NB4 (cell line): ENCODE results near the gene CHSY1.

ENCODE experiments used
- DNase-seq: peaks from one replicate; pipeline ENCODE4 v3.0.0; 2010; ENCODE audit warnings: low read depth
- H3K4me3 ChIP-seq: one replicate; pipeline ENCODE4 v1.5.1; 2011; ENCODE audit warnings: mild to moderate bottlenecking, low read depth, low read length, moderate library complexity
- MAX ChIP-seq: IDR thresholded peaks from 2 replicates; pipeline ENCODE4 v1.6.1; 2011; ENCODE audit warnings: low read depth, low read length
- MYC ChIP-seq: IDR thresholded peaks from 2 replicates; pipeline ENCODE4 v1.6.1; 2011; ENCODE audit warnings: low read depth, low read length
- POLR2A ChIP-seq: IDR thresholded peaks from 2 replicates; pipeline ENCODE4 v1.6.1; 2011; ENCODE audit warnings: mild to moderate bottlenecking; ENCODE audit not compliant: insufficient read length; ENCODE audit errors: extremely low read depth
- TF ChIP-seq, protein P1 (sequence below): IDR thresholded peaks from one replicate; pipeline ENCODE4 v1.5.1; 2012; ENCODE audit warnings: low read depth, low read length

Gene CHSY1

DNA sequence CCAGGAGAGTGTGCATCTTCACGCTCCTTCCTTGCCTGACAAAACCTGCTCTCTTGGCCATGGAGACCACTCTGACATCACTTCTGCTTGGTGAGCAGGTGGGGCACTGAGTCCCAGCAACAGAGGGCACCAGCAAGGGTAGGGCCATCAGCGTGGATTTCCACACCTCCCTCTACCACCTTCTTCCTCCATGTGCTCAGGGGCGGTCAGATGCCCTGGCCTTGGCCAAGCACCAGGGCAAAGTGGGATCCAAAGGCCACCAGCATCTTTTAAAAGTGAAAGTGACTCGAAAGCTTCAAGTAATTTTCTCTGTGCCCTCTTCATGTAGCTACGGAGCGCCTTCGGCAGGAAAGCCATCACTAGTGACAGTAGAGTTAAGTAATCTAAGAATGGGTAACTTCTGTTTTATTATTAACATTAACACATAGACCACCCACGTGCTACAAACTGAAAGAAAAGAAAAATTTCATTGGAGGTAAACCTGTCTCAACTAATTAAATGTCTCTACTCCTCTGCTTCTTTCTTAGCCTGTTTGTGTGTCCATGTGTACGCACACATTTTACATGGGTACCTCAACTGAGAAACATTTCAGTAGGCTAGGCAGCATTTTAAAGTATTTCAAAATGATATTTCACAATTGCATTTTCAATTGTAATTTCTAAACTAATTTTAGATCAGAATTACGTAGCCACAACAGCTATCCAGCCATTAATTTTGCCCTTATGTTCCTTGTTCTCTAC is 57.9 kb downstream of the CHSY1 start:
- no peak overlapping the region for H3K4me3 ChIP-seq
- DNase-seq = no peak
- TF ChIP-seq POLR2A (no peak), MYC (no peak), MAX (no peak)
- TF ChIP-seq, protein P1, sequence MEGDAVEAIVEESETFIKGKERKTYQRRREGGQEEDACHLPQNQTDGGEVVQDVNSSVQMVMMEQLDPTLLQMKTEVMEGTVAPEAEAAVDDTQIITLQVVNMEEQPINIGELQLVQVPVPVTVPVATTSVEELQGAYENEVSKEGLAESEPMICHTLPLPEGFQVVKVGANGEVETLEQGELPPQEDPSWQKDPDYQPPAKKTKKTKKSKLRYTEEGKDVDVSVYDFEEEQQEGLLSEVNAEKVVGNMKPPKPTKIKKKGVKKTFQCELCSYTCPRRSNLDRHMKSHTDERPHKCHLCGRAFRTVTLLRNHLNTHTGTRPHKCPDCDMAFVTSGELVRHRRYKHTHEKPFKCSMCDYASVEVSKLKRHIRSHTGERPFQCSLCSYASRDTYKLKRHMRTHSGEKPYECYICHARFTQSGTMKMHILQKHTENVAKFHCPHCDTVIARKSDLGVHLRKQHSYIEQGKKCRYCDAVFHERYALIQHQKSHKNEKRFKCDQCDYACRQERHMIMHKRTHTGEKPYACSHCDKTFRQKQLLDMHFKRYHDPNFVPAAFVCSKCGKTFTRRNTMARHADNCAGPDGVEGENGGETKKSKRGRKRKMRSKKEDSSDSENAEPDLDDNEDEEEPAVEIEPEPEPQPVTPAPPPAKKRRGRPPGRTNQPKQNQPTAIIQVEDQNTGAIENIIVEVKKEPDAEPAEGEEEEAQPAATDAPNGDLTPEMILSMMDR = no peak

DNA sequence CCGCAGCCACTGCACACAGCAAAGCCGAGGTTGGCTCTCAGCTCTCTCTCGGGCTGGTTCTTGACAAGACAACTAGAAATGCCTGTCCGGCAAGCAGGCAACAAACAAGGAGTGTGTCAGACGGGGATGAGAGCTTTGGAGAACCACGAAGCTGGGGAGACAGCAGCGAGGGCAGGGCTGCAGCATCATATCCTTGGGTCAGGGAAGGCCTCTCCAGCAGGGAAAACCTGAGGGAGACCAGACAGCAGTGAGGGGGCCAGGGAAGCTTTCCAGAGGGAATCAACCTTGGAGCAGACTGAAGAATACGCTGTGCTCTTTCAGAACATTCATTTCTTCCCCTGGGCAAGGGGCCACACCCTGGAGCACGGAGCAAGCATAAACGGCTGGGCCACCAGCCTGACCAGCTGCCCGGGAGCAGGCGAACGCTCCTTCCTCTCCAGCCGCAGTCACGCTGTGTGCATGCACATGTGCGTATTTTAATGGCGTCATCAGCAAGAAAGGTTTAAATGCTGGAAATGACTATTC is 58.7 kb downstream of the CHSY1 start:
- TF ChIP-seq POLR2A (peak; percentile 2), MYC (no peak), MAX (no peak)
- TF ChIP-seq, protein P1 = no peak
- DNase-seq = no peak
- H3K4me3 ChIP-seq = no peak overlapping the region

- no peak for TF ChIP-seq MYC
- TF ChIP-seq POLR2A = no peak
- TF ChIP-seq, protein P1 = no peak
- no peak for TF ChIP-seq MAX
- H3K4me3 ChIP-seq = no peak overlapping the region
- DNase-seq = no peak
Measured at GRCh38 chr15:101192081-101192480, 59.8 kb downstream of the CHSY1 start.

DNA sequence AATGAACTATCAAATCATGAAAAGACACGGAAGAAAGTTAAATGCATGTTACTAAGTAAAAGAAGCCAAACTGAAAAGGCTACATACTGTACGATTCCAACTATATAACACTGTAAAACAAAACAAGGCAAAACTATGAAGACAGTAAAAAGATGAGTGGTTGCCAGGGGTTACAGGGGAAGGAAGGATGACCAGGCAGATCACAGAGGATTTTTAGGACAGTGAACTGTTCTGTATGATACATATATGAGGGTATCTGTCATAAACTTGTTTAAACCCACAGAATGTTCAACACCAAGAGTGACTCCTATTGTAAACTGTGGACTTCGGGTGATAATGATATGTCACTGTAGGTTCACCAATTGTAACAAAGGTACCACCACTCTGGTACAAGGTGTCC is 60.6 kb downstream of the CHSY1 start:
- H3K4me3 ChIP-seq = no peak overlapping the region
- no peak for DNase-seq
- TF ChIP-seq MYC = no peak
- TF ChIP-seq, protein P1 = no peak
- TF ChIP-seq POLR2A = no peak
- no peak for TF ChIP-seq MAX

DNA sequence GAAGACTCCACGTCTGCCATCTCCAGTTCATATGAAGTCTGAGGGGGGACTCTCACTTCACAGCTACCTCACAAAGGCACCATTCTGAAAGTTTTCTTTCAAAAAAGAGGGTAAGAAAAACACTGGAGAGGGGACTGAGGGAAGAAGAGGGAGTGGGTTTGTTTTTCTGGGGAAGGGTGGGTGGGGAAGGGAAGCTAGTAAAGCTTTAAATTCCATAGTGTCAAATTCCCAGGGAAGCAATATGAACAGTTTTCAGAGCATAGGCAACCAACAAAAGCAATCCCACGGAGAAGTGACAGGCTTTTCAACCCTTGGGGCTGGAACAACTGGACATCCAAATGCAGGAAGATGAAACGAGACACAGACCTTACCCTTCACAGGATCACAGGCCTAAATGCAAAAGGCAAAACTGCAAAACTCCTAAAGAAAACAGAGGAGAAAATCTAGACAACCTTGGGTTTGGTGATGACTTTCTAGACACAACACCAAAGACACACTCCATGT is 61.7 kb downstream of the CHSY1 start:
- DNase-seq = no peak
- no peak overlapping the region for H3K4me3 ChIP-seq
- TF ChIP-seq, protein P1 = no peak
- no peak for TF ChIP-seq MYC
- no peak for TF ChIP-seq MAX
- no peak for TF ChIP-seq POLR2A
